GM23338 (cell line): ENCODE measurements around the gene TFDP1. TPM values are rescaled to one million over a fixed set of nuclear protein-coding genes. Genes with fewer than 3 reads are reported as not detected.

ENCODE experiments used
- ATAC-seq: fragments of 200-7000 bp; cut with Tn5 transposase; 3 replicates; pipeline ENCODE4 v1.9.1; 2020
- DNase-seq: peaks from one replicate; pipeline ENCODE4 v3.0.0-alpha.2; 2015; ENCODE audit warnings: low spot score
- H2AFZ ChIP-seq: fragments of 200-600 bp; sonication (generic); 2 replicates; pipeline ENCODE4 v1.8.0; 2016; ENCODE audit warnings: antibody characterized with exemption, mild to moderate bottlenecking, moderate library complexity
- H3F3A ChIP-seq: fragments of 200-600 bp; sonication (generic); replicated peaks from 2 replicates; pipeline ENCODE4 v1.8.0; 2017; ENCODE audit warnings: antibody characterized with exemption, mixed run types, low read depth
- H3K27ac ChIP-seq: fragments of 200-600 bp; sonication (generic); 2 replicates; pipeline ENCODE4 v1.6.1; 2016; ENCODE audit warnings: low read depth
- H3K27me3 ChIP-seq: fragments of 200-600 bp; sonication (generic); 2 replicates; pipeline ENCODE4 v1.8.0; 2016; ENCODE audit warnings: mild to moderate bottlenecking, mixed run types, moderate library complexity; ENCODE audit not compliant: insufficient read depth
- H3K36me3 ChIP-seq: fragments of 200-600 bp; sonication (generic); 2 replicates; pipeline ENCODE4 v1.8.0; 2016; ENCODE audit warnings: mild to moderate bottlenecking; ENCODE audit not compliant: insufficient read depth
- H3K4me1 ChIP-seq: fragments of 200-600 bp; sonication (generic); 2 replicates; pipeline ENCODE4 v1.8.0; 2016; ENCODE audit warnings: mild to moderate bottlenecking, moderate library complexity; ENCODE audit not compliant: insufficient read depth
- H3K4me2 ChIP-seq: fragments of 200-600 bp; sonication (generic); 2 replicates; pipeline ENCODE4 v1.7.1; 2017; ENCODE audit warnings: mixed run types
- H3K4me3 ChIP-seq: fragments of 200-600 bp; sonication (generic); 2 replicates; pipeline ENCODE4 v1.6.1; 2016; ENCODE audit warnings: mixed run types
- H3K79me2 ChIP-seq: fragments of 200-600 bp; sonication (generic); replicated peaks from 2 replicates; pipeline ENCODE4 v1.8.0; 2017; ENCODE audit warnings: mild to moderate bottlenecking; ENCODE audit not compliant: insufficient read depth
- H3K9me2 ChIP-seq: fragments of 200-600 bp; sonication (generic); 2 replicates; pipeline ENCODE4 v1.8.0; 2017; ENCODE audit not compliant: insufficient read depth
- H4K20me1 ChIP-seq: fragments of 200-600 bp; sonication (generic); replicated peaks from 2 replicates; pipeline ENCODE4 v1.8.0; 2017; ENCODE audit warnings: mild to moderate bottlenecking; ENCODE audit not compliant: insufficient read depth
- H3K27ac Mint-ChIP-seq: 2 replicates; pipeline ENCODE4 v1.8.0; 2020; ENCODE audit warnings: inconsistent platforms, mild to moderate bottlenecking, moderate library complexity, mixed read lengths
- H3K27me3 Mint-ChIP-seq: 3 replicates; pipeline ENCODE4 v1.8.0; 2022; ENCODE audit warnings: low read depth, mild to moderate bottlenecking, moderate library complexity, mixed read lengths, inconsistent platforms; ENCODE audit not compliant: insufficient read depth, poor library complexity
- H3K36me3 Mint-ChIP-seq: 3 replicates; pipeline ENCODE4 v1.8.0; 2021; ENCODE audit warnings: low read depth, mild to moderate bottlenecking, inconsistent platforms, moderate library complexity, mixed read lengths
- H3K4me1 Mint-ChIP-seq: 3 replicates; pipeline ENCODE4 v1.8.0; 2020; ENCODE audit warnings: mild to moderate bottlenecking, inconsistent platforms, mixed read lengths
- H3K4me3 Mint-ChIP-seq: 3 replicates; pipeline ENCODE4 v1.8.0; 2021; ENCODE audit warnings: moderate library complexity, mild to moderate bottlenecking, inconsistent platforms, mixed read lengths
- H3K9me3 Mint-ChIP-seq: 3 replicates; pipeline ENCODE4 v1.8.0; 2020; ENCODE audit warnings: moderate library complexity, mild to moderate bottlenecking, inconsistent platforms, mixed read lengths
- CREB1 ChIP-seq: fragments of 250-450 bp; sonication (Bioruptor Pico); IDR thresholded peaks from 2 replicates; pipeline ENCODE4 v1.5.0; 2020; ENCODE audit warnings: low read depth, mild to moderate bottlenecking, moderate library complexity
- CTCF ChIP-seq, 2 experiments: fragments of 200-600 bp in 1 of 2; sonication (generic) in 1 of 2; conservative IDR thresholded peaks; 2 replicates each; pipeline versions ENCODE4 v1.5.1 to v1.6.1; 2016 to 2017; ENCODE audit warnings: antibody characterized with exemption in 2 of 2, low read depth in 2 of 2, mild to moderate bottlenecking in 2 of 2, moderate library complexity in 1 of 2
- ETS1 ChIP-seq: IDR thresholded peaks from 2 replicates; pipeline ENCODE4 v1.6.1; 2016; ENCODE audit warnings: antibody characterized with exemption
- EZH2 ChIP-seq: fragments of 200-600 bp; sonication (generic); IDR thresholded peaks from one replicate; pipeline ENCODE4 v1.8.0; 2017; ENCODE audit warnings: antibody characterized with exemption, mild to moderate bottlenecking, low read depth; ENCODE audit not compliant: unreplicated experiment
- EZH2phosphoT487 ChIP-seq: fragments of 200-600 bp; sonication (generic); IDR thresholded peaks from one replicate; pipeline ENCODE4 v1.8.1; 2018; ENCODE audit warnings: antibody characterized with exemption; ENCODE audit not compliant: unreplicated experiment
- JUNB ChIP-seq: IDR thresholded peaks from one replicate; pipeline ENCODE4 v1.6.1; 2016; ENCODE audit warnings: antibody characterized with exemption; ENCODE audit not compliant: unreplicated experiment
- NANOG ChIP-seq: IDR thresholded peaks from 2 replicates; pipeline ENCODE4 v1.6.1; 2016; ENCODE audit warnings: antibody characterized with exemption, borderline replicate concordance
- POLR2AphosphoS5 ChIP-seq: IDR thresholded peaks from 2 replicates; pipeline ENCODE4 v1.6.1; 2016; ENCODE audit warnings: antibody characterized with exemption, low read depth
- STAT1 ChIP-seq: IDR thresholded peaks from one replicate; pipeline ENCODE4 v1.6.1; 2016; ENCODE audit warnings: antibody characterized with exemption; ENCODE audit not compliant: unreplicated experiment
- ZNF114 ChIP-seq: fragments of 250-450 bp; sonication (Bioruptor Pico); IDR thresholded peaks from 2 replicates; pipeline ENCODE4 v1.5.0; 2020; ENCODE audit warnings: mild to moderate bottlenecking, moderate library complexity
- ZNF331 ChIP-seq: fragments of 250-450 bp; sonication (Bioruptor Pico); IDR thresholded peaks from 2 replicates; pipeline ENCODE4 v1.5.0; 2020; ENCODE audit warnings: low read depth, mild to moderate bottlenecking, moderate library complexity
- polyA plus RNA-seq: library from polyadenylated mRNA; unstranded; fragments of >200 nt; fragmentation: Nextera tagmentation; extraction: Ambion mirVana; gene quantifications from 2 replicates; pipeline ENCODE4 v1.2.1, GENCODE V29; 2016
- total RNA-seq: library from RNA; depleted of rRNA; stranded (reverse); fragments of >200 nt; shearing (Covaris generic); gene quantifications from 2 replicates; pipeline ENCODE4 v1.2.3, GENCODE V29; 2014
- TF ChIP-seq, protein P1 (sequence below): fragments of 250-450 bp; sonication (Bioruptor Pico); IDR thresholded peaks from 2 replicates; pipeline ENCODE4 v1.5.0; 2020; ENCODE audit warnings: mild to moderate bottlenecking, moderate library complexity
- TF ChIP-seq, protein P2 (sequence below): IDR thresholded peaks from one replicate; pipeline ENCODE4 v1.6.1; 2018; ENCODE audit warnings: antibody characterized with exemption; ENCODE audit not compliant: unreplicated experiment

Gene TFDP1
- total and polyA plus RNA-seq, 2 experiments from 2014 or later: 42.9 to 80.0 TPM

DNA sequence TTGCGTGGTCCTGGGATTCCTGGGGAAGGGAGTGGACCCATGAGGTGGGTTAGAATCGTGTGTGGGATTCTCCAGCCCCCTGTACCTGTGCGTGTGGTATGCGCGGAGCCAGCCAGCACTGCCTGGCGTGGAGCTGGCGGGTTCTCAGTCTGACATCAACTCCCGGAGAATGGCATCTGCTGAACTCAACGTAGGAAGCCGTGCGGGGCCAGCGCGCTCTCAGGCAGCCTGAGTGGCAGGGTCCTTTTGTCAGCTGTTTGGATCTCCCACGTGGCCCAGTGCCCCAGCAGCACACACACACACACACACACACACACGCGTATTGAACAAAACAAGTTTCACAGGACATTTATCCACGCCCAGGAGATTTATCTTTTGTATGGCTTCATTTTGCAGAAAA, 45.3 kb downstream of the TFDP1 start:
- Mint-ChIP-seq H3K27me3 (peaks cover 26% of the 10 kb centered on the region), H3K27ac (peak overlapping the region; percentile 58; the same call in 1 of the 2 replicates), H3K36me3 (peaks cover 69% of the 10 kb centered on the region), H3K4me3 (no peak overlapping the region), H3K4me1 (peaks cover 7% of the 10 kb centered on the region), H3K9me3 (peaks cover 11% of the 10 kb centered on the region)
- Histone ChIP-seq H4K20me1 (no peaks in the 10 kb centered on the region; the same call in 1 of the 2 replicates), H3K4me1 (no peaks in the 10 kb centered on the region), H2AFZ (no peak overlapping the region), H3K36me3 (0 out of 2 replicates have a peak, but pooled peaks cover 4% of the 10 kb centered on the region), H3K27ac (no peak overlapping the region), H3K27me3 (no peaks in the 10 kb centered on the region), H3K9me2 (no peaks in the 10 kb centered on the region), H3K4me2 (no peak overlapping the region), H3F3A (peaks cover 3% of the 10 kb centered on the region; the same call in 1 of the 2 replicates), H3K79me2 (peaks cover 26% of the 10 kb centered on the region), H3K4me3 (no peak overlapping the region)
- DNase-seq (no peak), ATAC-seq (no peak)
- TF ChIP-seq EZH2: no peak
- no peak for TF ChIP-seq POLR2AphosphoS5
- no peak for TF ChIP-seq ETS1
- TF ChIP-seq CTCF (conservative IDR thresholded peaks at IDR 0.05; ENCODE audit: low read depth in 2 of 2): no peak
- no peak for TF ChIP-seq NANOG
- no peak for TF ChIP-seq CREB1 (CRISPR knock-in tag)
- no peak for TF ChIP-seq JUNB
- no peak for TF ChIP-seq ZNF331 (CRISPR knock-in tag)
- TF ChIP-seq, protein P1, sequence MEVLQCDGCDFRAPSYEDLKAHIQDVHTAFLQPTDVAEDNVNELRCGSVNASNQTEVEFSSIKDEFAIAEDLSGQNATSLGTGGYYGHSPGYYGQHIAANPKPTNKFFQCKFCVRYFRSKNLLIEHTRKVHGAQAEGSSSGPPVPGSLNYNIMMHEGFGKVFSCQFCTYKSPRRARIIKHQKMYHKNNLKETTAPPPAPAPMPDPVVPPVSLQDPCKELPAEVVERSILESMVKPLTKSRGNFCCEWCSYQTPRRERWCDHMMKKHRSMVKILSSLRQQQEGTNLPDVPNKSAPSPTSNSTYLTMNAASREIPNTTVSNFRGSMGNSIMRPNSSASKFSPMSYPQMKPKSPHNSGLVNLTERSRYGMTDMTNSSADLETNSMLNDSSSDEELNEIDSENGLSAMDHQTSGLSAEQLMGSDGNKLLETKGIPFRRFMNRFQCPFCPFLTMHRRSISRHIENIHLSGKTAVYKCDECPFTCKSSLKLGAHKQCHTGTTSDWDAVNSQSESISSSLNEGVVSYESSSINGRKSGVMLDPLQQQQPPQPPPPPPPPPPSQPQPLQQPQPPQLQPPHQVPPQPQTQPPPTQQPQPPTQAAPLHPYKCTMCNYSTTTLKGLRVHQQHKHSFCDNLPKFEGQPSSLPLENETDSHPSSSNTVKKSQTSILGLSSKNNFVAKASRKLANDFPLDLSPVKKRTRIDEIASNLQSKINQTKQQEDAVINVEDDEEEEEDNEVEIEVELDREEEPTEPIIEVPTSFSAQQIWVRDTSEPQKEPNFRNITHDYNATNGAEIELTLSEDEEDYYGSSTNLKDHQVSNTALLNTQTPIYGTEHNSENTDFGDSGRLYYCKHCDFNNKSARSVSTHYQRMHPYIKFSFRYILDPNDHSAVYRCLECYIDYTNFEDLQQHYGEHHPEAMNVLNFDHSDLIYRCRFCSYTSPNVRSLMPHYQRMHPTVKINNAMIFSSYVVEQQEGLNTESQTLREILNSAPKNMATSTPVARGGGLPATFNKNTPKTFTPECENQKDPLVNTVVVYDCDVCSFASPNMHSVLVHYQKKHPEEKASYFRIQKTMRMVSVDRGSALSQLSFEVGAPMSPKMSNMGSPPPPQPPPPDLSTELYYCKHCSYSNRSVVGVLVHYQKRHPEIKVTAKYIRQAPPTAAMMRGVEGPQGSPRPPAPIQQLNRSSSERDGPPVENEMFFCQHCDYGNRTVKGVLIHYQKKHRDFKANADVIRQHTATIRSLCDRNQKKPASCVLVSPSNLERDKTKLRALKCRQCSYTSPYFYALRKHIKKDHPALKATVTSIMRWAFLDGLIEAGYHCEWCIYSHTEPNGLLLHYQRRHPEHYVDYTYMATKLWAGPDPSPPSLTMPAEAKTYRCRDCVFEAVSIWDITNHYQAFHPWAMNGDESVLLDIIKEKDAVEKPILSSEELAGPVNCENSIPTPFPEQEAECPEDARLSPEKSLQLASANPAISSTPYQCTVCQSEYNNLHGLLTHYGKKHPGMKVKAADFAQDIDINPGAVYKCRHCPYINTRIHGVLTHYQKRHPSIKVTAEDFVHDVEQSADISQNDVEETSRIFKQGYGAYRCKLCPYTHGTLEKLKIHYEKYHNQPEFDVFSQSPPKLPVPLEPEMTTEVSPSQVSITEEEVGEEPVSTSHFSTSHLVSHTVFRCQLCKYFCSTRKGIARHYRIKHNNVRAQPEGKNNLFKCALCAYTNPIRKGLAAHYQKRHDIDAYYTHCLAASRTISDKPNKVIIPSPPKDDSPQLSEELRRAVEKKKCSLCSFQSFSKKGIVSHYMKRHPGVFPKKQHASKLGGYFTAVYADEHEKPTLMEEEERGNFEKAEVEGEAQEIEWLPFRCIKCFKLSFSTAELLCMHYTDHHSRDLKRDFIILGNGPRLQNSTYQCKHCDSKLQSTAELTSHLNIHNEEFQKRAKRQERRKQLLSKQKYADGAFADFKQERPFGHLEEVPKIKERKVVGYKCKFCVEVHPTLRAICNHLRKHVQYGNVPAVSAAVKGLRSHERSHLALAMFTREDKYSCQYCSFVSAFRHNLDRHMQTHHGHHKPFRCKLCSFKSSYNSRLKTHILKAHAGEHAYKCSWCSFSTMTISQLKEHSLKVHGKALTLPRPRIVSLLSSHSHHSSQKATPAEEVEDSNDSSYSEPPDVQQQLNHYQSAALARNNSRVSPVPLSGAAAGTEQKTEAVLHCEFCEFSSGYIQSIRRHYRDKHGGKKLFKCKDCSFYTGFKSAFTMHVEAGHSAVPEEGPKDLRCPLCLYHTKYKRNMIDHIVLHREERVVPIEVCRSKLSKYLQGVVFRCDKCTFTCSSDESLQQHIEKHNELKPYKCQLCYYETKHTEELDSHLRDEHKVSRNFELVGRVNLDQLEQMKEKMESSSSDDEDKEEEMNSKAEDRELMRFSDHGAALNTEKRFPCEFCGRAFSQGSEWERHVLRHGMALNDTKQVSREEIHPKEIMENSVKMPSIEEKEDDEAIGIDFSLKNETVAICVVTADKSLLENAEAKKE: no peak
- TF ChIP-seq, protein P2, sequence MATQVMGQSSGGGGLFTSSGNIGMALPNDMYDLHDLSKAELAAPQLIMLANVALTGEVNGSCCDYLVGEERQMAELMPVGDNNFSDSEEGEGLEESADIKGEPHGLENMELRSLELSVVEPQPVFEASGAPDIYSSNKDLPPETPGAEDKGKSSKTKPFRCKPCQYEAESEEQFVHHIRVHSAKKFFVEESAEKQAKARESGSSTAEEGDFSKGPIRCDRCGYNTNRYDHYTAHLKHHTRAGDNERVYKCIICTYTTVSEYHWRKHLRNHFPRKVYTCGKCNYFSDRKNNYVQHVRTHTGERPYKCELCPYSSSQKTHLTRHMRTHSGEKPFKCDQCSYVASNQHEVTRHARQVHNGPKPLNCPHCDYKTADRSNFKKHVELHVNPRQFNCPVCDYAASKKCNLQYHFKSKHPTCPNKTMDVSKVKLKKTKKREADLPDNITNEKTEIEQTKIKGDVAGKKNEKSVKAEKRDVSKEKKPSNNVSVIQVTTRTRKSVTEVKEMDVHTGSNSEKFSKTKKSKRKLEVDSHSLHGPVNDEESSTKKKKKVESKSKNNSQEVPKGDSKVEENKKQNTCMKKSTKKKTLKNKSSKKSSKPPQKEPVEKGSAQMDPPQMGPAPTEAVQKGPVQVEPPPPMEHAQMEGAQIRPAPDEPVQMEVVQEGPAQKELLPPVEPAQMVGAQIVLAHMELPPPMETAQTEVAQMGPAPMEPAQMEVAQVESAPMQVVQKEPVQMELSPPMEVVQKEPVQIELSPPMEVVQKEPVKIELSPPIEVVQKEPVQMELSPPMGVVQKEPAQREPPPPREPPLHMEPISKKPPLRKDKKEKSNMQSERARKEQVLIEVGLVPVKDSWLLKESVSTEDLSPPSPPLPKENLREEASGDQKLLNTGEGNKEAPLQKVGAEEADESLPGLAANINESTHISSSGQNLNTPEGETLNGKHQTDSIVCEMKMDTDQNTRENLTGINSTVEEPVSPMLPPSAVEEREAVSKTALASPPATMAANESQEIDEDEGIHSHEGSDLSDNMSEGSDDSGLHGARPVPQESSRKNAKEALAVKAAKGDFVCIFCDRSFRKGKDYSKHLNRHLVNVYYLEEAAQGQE: no peak
- no peak for TF ChIP-seq EZH2phosphoT487
- no peak for TF ChIP-seq STAT1
- no peak for TF ChIP-seq ZNF114 (CRISPR knock-in tag)
